Duodenal mucosa (tissue), 2 donors: Measurements from ENCODE around the gene C9orf72.

Experiments used
- H3K27ac ChIP-seq: one replicate; pipeline ENCODE4 v1.7.0; 2013; ENCODE audit warnings: low read depth, low read length
- H3K27me3 ChIP-seq, 2 donors: one replicate each; pipeline ENCODE4 v1.7.0; 2013; ENCODE audit warnings: low read length in 2 of 2, control low read depth in 1 of 2; ENCODE audit not compliant: insufficient read depth in 2 of 2, control insufficient read depth in 1 of 2
- H3K36me3 ChIP-seq, 2 donors: one replicate each; pipeline ENCODE4 v1.7.0; 2013; ENCODE audit warnings: low read length in 2 of 2, control low read depth in 1 of 2; ENCODE audit not compliant: insufficient read depth in 2 of 2, control insufficient read depth in 1 of 2
- H3K4me1 ChIP-seq, 2 donors: one replicate each; pipeline ENCODE4 v1.7.0; 2013; ENCODE audit warnings: low read length in 2 of 2, control low read depth in 1 of 2; ENCODE audit not compliant: insufficient read depth in 2 of 2, control insufficient read depth in 1 of 2
- H3K4me3 ChIP-seq, 2 donors: one replicate each; pipeline ENCODE4 v1.7.0; 2013; ENCODE audit warnings: low read length in 2 of 2, low read depth in 1 of 2
- H3K9ac ChIP-seq, 2 donors: one replicate each; pipeline ENCODE4 v1.7.0; 2013; ENCODE audit warnings: low read length in 2 of 2, low read depth in 1 of 2
- H3K9me3 ChIP-seq, 2 donors: one replicate each; pipeline ENCODE4 v1.7.0; 2013; ENCODE audit warnings: low read length in 2 of 2, control low read depth in 1 of 2; ENCODE audit not compliant: control insufficient read depth in 1 of 2

C9orf72 gene

GRCh38 chr9:27600256-27600655 lies 27.0 kb upstream of the C9orf72 start:
- Histone ChIP-seq H3K9me3 (no peaks in the 10 kb centered on the region), H3K4me3 (no peak overlapping the region), H3K9ac (no peak overlapping the region), H3K36me3 (no peaks in the 10 kb centered on the region), H3K27me3 (no peaks in the 10 kb centered on the region), H3K4me1 (peaks cover 0 to 7% of the 10 kb centered on the region in 2 donors), H3K27ac (no peak overlapping the region)

GRCh38 chr9:27599870-27600238 lies 26.6 kb upstream of the C9orf72 start:
- peaks cover 0 to 7% of the 10 kb centered on the region in 2 donors for H3K4me1 ChIP-seq
- H3K9ac ChIP-seq: no peak overlapping the region
- H3K27me3 ChIP-seq: no peaks in the 10 kb centered on the region
- H3K27ac ChIP-seq: no peak overlapping the region
- no peaks in the 10 kb centered on the region for H3K36me3 ChIP-seq
- no peaks in the 10 kb centered on the region for H3K9me3 ChIP-seq
- H3K4me3 ChIP-seq: no peak overlapping the region

- Histone ChIP-seq H3K4me1 (peaks cover 0 to 7% of the 10 kb centered on the region in 2 donors), H3K27ac (no peak overlapping the region)
Measured at GRCh38 chr9:27599102-27599869, 26.0 kb upstream of the C9orf72 start.

GRCh38 chr9:27595733-27596132 lies 22.5 kb upstream of the C9orf72 start:
- Histone ChIP-seq H3K27me3 (no peaks in the 10 kb centered on the region), H3K4me1 (peaks cover 0 to 7% of the 10 kb centered on the region in 2 donors), H3K9ac (no peak overlapping the region), H3K36me3 (no peaks in the 10 kb centered on the region), H3K9me3 (no peaks in the 10 kb centered on the region), H3K4me3 (no peak overlapping the region), H3K27ac (no peak overlapping the region)

More at GRCh38 chr9:27599102-27599869, 26.0 kb upstream of the C9orf72 start:
- H3K4me3 ChIP-seq: no peak overlapping the region
- no peak overlapping the region for H3K9ac ChIP-seq
- no peaks in the 10 kb centered on the region for H3K36me3 ChIP-seq
- no peaks in the 10 kb centered on the region for H3K9me3 ChIP-seq
- no peaks in the 10 kb centered on the region for H3K27me3 ChIP-seq

- no peaks in the 10 kb centered on the region for H3K9me3 ChIP-seq
- H3K27me3 ChIP-seq: no peaks in the 10 kb centered on the region
- H3K4me3 ChIP-seq: no peak overlapping the region
- H3K9ac ChIP-seq: no peak overlapping the region
- H3K36me3 ChIP-seq: no peaks in the 10 kb centered on the region
- H3K4me1 ChIP-seq: no peaks in the 10 kb centered on the region
- H3K27ac ChIP-seq: no peak overlapping the region
Measured at GRCh38 chr9:27591672-27592071, 18.4 kb upstream of the C9orf72 start.

- no peaks in the 10 kb centered on the region for H3K36me3 ChIP-seq
- no peaks in the 10 kb centered on the region for H3K4me1 ChIP-seq
- H3K27me3 ChIP-seq: no peaks in the 10 kb centered on the region
- no peak overlapping the region for H3K9ac ChIP-seq
- H3K27ac ChIP-seq: no peak overlapping the region
- no peaks in the 10 kb centered on the region for H3K9me3 ChIP-seq
- H3K4me3 ChIP-seq: no peak overlapping the region
Measured at GRCh38 chr9:27591093-27591492, 17.8 kb upstream of the C9orf72 start.

- Histone ChIP-seq H3K9ac (no peak overlapping the region), H3K27me3 (no peaks in the 10 kb centered on the region), H3K27ac (no peak overlapping the region), H3K4me1 (no peaks in the 10 kb centered on the region), H3K9me3 (no peaks in the 10 kb centered on the region), H3K36me3 (no peaks in the 10 kb centered on the region), H3K4me3 (no peak overlapping the region)
Measured at GRCh38 chr9:27590651-27591050, 17.4 kb upstream of the C9orf72 start.

GRCh38 chr9:27589462-27589861 lies 16.2 kb upstream of the C9orf72 start:
- Histone ChIP-seq H3K9ac (no peak overlapping the region), H3K36me3 (no peaks in the 10 kb centered on the region), H3K4me3 (no peak overlapping the region), H3K4me1 (no peaks in the 10 kb centered on the region), H3K27ac (no peak overlapping the region), H3K9me3 (no peaks in the 10 kb centered on the region), H3K27me3 (no peaks in the 10 kb centered on the region)

- H3K4me3 ChIP-seq: no peak overlapping the region
- no peaks in the 10 kb centered on the region for H3K9me3 ChIP-seq
- H3K9ac ChIP-seq: no peak overlapping the region
- no peak overlapping the region for H3K27ac ChIP-seq
- no peaks in the 10 kb centered on the region for H3K4me1 ChIP-seq
- H3K27me3 ChIP-seq: no peaks in the 10 kb centered on the region
- H3K36me3 ChIP-seq: no peaks in the 10 kb centered on the region
Measured at GRCh38 chr9:27586304-27586703, 13.0 kb upstream of the C9orf72 start.

GRCh38 chr9:27584931-27585330 lies 11.7 kb upstream of the C9orf72 start:
- Histone ChIP-seq H3K27me3 (no peaks in the 10 kb centered on the region), H3K27ac (no peak overlapping the region), H3K4me3 (no peak overlapping the region), H3K36me3 (no peaks in the 10 kb centered on the region), H3K9ac (no peak overlapping the region), H3K9me3 (no peaks in the 10 kb centered on the region), H3K4me1 (no peaks in the 10 kb centered on the region)
